ENCODE results near the gene TMEM18. TPM values are rescaled to one million over a fixed set of nuclear protein-coding genes. Genes with fewer than 3 reads are reported as not detected.

Gene TMEM18
- 11.2 and 16.0 TPM in 2 replicates for total RNA-seq

DNA sequence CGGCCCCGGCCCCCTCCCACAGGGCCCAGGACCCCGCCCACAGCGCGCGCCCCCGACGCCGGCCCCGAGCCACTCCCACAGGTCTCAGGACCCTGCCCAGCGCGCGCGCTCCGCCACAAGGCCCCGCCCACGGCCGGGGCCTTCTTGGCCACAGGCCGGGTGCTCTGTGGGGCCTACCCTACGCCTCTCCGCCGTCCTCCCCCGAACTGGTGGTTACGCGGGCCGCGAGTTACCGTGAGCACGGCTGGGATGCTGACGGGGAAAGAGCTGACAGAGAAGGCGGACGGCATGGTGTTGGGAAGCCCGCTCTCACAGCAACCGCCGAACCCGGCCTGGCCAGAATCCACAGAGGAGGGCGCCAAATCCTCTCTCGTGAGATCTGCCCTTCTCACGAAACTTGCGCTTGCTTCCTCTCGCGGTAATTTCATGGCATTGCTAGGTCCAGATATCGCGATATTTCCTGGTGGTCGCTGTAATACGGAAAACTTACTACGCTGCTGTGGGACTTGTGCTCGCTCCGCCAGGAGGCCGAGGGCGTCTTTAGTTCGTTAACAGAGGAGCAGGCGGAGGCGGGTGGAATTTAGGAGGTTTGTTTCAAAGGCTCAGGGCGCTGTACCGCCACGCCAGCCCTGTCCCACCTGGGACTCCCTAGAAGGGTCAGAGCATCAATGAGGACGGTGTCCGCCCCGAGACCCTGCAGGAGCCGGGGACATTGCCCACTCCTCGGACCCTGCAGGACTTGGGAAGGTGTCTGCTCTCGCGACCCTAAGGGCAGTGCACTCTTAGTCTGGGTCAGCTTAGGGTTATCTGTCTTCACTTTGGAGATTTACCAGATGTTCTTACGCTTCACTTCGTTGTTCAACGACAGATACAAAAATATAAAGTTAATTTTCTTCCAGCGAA lies at the start of gene TMEM18:
TMEM18 (minus strand) TSS at position 351 of the 903 bp plus-strand sequence; CDS start at position 290, 61 bp downstream.

